Gastroesophageal sphincter (tissue), 4 donors: ENCODE data around the gene ARSK. TPM values are rescaled to one million over a fixed set of nuclear protein-coding genes. Genes with fewer than 3 reads are reported as not detected.

Experiments used
- ATAC-seq: fragments of 150-250 bp; one replicate; pipeline ENCODE4 v1.9.1; 2016; ENCODE audit warnings: mild to moderate bottlenecking, moderate library complexity
- H3K27ac ChIP-seq, 4 donors: fragments of 200-600 bp; sonication (generic) in 3 of 4; 1 replicate in 3 of 4; 2 replicates in 1 of 4; pipeline ENCODE4 v1.5.1; 2016 to 2019
- H3K27me3 ChIP-seq: fragments of 200-600 bp; sonication (generic); one replicate; pipeline ENCODE4 v1.5.1; 2019
- H3K36me3 ChIP-seq, 2 donors: fragments of 200-600 bp; sonication (generic); one replicate each; pipeline ENCODE4 v1.5.1; 2019; ENCODE audit warnings: control low read depth in 1 of 2
- H3K4me1 ChIP-seq, 3 donors: fragments of 200-600 bp; sonication (generic); 1 replicate in 2 of 3; 2 replicates in 1 of 3; pipeline ENCODE4 v1.5.1; 2016 to 2019; ENCODE audit warnings: control low read depth in 2 of 3
- H3K4me3 ChIP-seq, 2 donors: fragments of 200-600 bp; sonication (generic); one replicate each; pipeline ENCODE4 v1.5.1; 2019; ENCODE audit warnings: mild to moderate bottlenecking in 1 of 2, moderate library complexity in 1 of 2
- H3K9me3 ChIP-seq, 3 donors: fragments of 200-600 bp; sonication (generic); one replicate each; pipeline ENCODE4 v1.5.1; 2017 to 2019; ENCODE audit warnings: control low read depth in 2 of 3
- CTCF ChIP-seq, 4 experiments: fragments of 200-600 bp in 2 of 4; fragments of 450-650 bp in 2 of 4; sonication (generic) in 1 of 4; IDR thresholded peaks; one replicate each; pipeline ENCODE4 v1.5.1; 2017 to 2019; ENCODE audit warnings: antibody characterized with exemption in 4 of 4, mild to moderate bottlenecking in 2 of 4, moderate library complexity in 2 of 4
- EP300 ChIP-seq: sonication (generic); formaldehyde crosslinking; IDR thresholded peaks from one replicate; pipeline ENCODE4 v1.6.1; 2017; ENCODE audit warnings: antibody characterized with exemption, mild to moderate bottlenecking
- POLR2A ChIP-seq, 2 donors: fragments of 450-650 bp; IDR thresholded peaks; one replicate each; pipeline ENCODE4 v1.6.1; 2017; ENCODE audit warnings: antibody characterized with exemption in 2 of 2, mild to moderate bottlenecking in 2 of 2, moderate library complexity in 1 of 2
- POLR2AphosphoS5 ChIP-seq: sonication (generic); formaldehyde crosslinking; IDR thresholded peaks from one replicate; pipeline ENCODE4 v1.6.1; 2017; ENCODE audit warnings: antibody characterized with exemption
- WGBS, 2 donors: methylation state at CpG; one replicate each; pipeline ENCODE4 v1.1.5; 2018; ENCODE audit warnings: low coverage in 1 of 2; 5-methylcytosine and 5-hydroxymethylcytosine counted together
- total RNA-seq, 4 donors: library from RNA; depleted of rRNA; stranded (reverse); fragments of >200 nt; gene quantifications; one replicate each; pipeline ENCODE4 v1.1.0, GENCODE V29; 2016

Gene ARSK
- total RNA-seq, 4 donors from 2014 or later, result 7.8 to 10.9 (median 8.6) TPM

GRCh38 chr5:95591490-95591901 is 36.6 kb downstream of the ARSK start:
- Histone ChIP-seq H3K36me3 (peaks cover 0 to 12% of the 10 kb centered on the region in 2 donors), H3K4me3 (no peak overlapping the region), H3K27ac (no peak overlapping the region), H3K4me1 (no peaks in the 10 kb centered on the region), H3K27me3 (no peaks in the 10 kb centered on the region), H3K9me3 (no peaks in the 10 kb centered on the region)
- TF ChIP-seq EP300, result no peak
- TF ChIP-seq POLR2A (IDR thresholded peaks at IDR 0.05), result no peak
- no peak for TF ChIP-seq CTCF (IDR thresholded peaks at IDR 0.05)
- no peak for TF ChIP-seq POLR2AphosphoS5
- ATAC-seq, result no peak
- 88 to 92% methylated on average over 5 of the region's 5 CpGs for WGBS, 2 donors

- no peaks in the 10 kb centered on the region for H3K4me1 ChIP-seq
- TF ChIP-seq POLR2A (IDR thresholded peaks at IDR 0.05) (no peak), EP300 (no peak), CTCF (IDR thresholded peaks at IDR 0.05) (no peak), POLR2AphosphoS5 (no peak)
- ATAC-seq, result no peak
- WGBS, 2 donors, result 75 to 97% methylated on average over 3 of the region's 3 CpGs
- peaks cover 0 to 12% of the 10 kb centered on the region in 2 donors for H3K36me3 ChIP-seq
- no peak overlapping the region for H3K4me3 ChIP-seq
- H3K27ac ChIP-seq, result no peak overlapping the region
- H3K27me3 ChIP-seq, result no peaks in the 10 kb centered on the region
- H3K9me3 ChIP-seq, result no peaks in the 10 kb centered on the region
These were observed 40.5 kb downstream of the ARSK start for GRCh38 chr5:95595289-95595931.

- no peak overlapping the region for H3K27ac ChIP-seq
- no peak overlapping the region for H3K4me3 ChIP-seq
- 92 to 100% methylated on average over 1 of the region's 1 CpG for WGBS, 2 donors
- peaks cover 3 to 25% of the 10 kb centered on the region in 2 donors for H3K36me3 ChIP-seq
- no peaks in the 10 kb centered on the region for H3K4me1 ChIP-seq
- no peaks in the 10 kb centered on the region for H3K9me3 ChIP-seq
- ATAC-seq, result no peak
- H3K27me3 ChIP-seq, result no peaks in the 10 kb centered on the region
- no peak for TF ChIP-seq POLR2A (IDR thresholded peaks at IDR 0.05)
- TF ChIP-seq CTCF (IDR thresholded peaks at IDR 0.05), result no peak
- TF ChIP-seq EP300, result no peak
- TF ChIP-seq POLR2AphosphoS5, result no peak
These were observed 44.4 kb downstream of the ARSK start for GRCh38 chr5:95599252-95599651.

- Histone ChIP-seq H3K27me3 (no peaks in the 10 kb centered on the region), H3K36me3 (peaks cover 3 to 27% of the 10 kb centered on the region in 2 donors), H3K9me3 (no peaks in the 10 kb centered on the region), H3K4me3 (no peak overlapping the region), H3K27ac (no peak overlapping the region), H3K4me1 (no peaks in the 10 kb centered on the region)
- TF ChIP-seq POLR2A (IDR thresholded peaks at IDR 0.05) (no peak), POLR2AphosphoS5 (no peak)
- no peak for ATAC-seq
- 65 to 100% methylated on average over 1 of the region's 1 CpG for WGBS, 2 donors
These were observed 45.7 kb downstream of the ARSK start for GRCh38 chr5:95600557-95600956.

GRCh38 chr5:95605786-95606185 is 50.9 kb downstream of the ARSK start:
- no peak for ATAC-seq
- H3K27me3 ChIP-seq, result no peaks in the 10 kb centered on the region
- H3K36me3 ChIP-seq, result peaks cover 3 to 27% of the 10 kb centered on the region in 2 donors
- H3K27ac ChIP-seq, result no peak overlapping the region
- no peaks in the 10 kb centered on the region for H3K9me3 ChIP-seq
- 98 to 100% methylated on average over 3 to 5 of the region's 5 CpGs for WGBS, 2 donors
- no peak for TF ChIP-seq CTCF (IDR thresholded peaks at IDR 0.05)
- TF ChIP-seq POLR2AphosphoS5, result no peak
- TF ChIP-seq POLR2A (IDR thresholded peaks at IDR 0.05), result no peak
- TF ChIP-seq EP300, result no peak
- no peak overlapping the region for H3K4me3 ChIP-seq
- H3K4me1 ChIP-seq, result no peaks in the 10 kb centered on the region
